GM18511 (cell line): ENCODE measurements around the gene SNAI3.

Experiments used
- ATAC-seq: cut with Tn5 transposase; IDR thresholded peaks from one replicate; pipeline ENCODE4 v1.9.1; 2021; ENCODE audit warnings: mild to moderate bottlenecking, moderate library complexity; ENCODE audit not compliant: unreplicated experiment

Gene SNAI3

DNA sequence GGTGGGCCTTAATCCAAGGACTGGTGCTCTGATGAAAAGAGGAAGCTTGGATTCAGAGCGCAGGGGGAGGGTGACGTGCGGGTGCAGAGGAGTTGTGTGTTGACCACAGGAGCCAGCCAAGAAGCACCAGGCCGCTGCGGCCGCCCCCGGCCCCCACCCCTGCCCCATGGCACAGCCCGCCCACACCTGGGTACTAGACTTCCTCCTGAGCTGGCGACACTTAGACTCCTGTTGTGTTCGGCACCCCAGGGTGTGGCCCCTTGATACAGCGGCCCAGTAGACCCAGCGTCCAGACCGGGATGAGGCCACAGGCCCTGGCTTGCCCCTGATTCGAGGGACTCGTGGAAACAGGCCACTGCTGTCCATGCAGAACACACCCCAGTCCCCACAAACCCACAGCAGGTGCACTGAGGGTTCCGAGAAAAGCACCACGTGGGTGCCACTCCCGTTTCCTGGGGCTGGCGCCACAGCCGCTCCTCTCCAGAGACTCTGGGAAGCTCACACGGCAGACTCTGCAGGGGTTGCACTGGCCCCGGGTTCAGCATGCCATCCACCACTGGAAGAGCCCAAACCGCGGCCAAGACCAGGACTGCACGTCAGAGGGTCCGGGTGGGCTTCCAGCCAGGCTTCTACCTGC is 5.7 kb upstream of the SNAI3 start:
- ATAC-seq = no peak

DNA sequence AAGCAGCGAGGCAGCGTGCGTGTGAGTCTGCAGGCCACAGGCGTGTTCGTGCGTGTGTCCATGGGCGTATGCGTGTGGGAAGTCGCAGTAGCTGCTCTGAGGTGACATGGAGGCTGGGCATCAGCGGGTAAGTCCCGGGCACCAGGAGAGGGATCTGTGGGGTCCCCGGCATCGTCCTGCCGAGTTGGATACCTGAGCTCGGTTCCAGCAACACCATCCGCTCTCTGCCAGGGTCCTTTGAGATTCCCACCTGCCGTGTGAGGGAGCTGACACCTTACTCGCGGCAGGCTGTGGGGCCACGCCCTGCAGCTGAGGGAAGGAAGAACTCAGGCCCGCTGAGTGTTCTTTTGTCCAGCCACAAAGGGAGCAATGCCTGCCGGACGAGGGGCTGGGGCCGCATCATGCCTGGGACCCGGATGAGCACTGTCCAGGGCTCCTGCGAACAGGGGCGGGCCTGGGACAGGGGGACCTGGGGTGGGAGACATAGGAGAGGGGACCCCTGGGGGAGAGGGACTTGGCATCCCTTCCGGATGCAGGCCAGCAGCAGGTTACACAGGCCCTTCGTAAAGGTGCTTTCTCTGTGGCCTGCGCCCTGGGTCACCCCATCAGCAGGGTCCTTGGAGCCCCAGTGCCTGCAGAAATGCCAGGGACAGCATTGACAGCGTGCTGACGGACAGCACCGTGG is 5.0 kb upstream of the SNAI3 start:
- no peak for ATAC-seq

DNA sequence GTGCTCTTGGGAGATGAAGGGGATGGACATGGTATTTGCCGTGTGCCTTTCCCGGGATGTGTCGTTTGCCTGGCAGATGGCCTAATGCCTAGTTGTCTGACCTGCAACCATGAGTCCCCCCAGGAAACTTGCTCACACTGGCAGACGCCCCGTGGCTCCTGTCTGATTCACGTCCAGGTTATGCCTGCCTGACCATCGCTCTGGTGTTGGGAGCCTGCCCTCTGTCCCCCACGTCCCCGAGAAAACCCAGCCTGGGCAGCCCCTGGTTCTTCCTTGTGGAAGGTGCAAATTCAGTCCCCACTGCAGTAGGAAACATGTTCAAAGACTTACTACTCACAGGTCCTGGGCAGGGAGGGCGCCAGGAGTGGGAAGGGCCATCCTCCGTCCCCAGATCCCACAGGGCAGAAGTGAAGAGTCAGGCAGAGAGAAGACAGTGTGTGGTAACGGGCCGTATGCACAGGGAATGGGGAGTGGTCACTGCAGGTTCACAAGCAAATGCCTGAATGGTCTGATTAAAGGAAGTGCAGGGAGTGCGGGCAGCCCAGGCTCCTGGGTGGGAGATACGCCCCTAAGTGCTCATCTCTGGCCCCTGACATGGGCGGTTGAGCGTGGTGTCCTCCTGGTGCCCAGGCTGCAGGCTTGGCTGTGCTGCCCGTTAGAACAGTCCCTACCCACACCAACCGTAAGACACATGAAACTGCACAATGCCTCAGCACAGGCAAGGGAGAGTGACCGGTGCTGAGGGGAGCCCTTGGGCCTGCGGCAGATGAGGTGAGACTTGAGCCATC is 4.2 kb upstream of the SNAI3 start:
- ATAC-seq = no peak

DNA sequence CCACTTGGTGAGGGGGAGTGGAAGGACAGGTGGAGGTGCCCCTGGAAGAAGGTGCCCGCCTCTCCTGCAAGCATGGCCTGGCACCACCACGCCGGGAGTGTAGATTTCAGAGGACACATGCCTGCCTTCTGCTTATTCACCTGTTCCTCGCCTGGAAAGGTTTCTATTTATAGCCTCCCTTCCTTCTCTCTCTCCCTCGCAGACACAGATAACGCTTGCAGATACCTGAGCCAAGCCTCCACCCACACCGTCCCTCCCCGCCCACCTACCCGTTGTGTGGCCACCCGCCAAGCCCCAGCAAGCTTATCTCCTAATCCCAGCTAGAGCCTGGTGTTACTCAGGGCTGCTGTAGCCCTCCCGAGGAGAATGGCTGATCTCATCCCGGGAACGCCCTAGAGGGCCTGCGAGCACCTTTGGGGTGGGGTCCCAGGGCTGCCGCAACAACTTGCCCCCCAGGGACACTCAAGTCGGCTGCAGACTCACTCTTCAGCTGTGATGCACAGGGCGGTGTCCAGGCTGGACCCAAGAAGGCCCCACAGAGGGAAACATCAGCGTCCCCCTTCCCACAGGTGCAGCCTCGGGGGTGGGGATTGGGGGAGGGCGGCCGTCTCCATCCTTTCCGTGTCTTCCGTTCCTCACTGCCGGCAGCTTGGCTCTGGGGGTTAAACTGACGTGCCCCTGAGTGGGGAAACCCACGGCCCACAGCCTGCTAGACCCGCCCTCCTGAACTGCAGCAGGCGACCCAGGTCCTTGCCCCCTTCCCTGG is 1.9 kb upstream of the SNAI3 start:
- ATAC-seq = no peak

DNA sequence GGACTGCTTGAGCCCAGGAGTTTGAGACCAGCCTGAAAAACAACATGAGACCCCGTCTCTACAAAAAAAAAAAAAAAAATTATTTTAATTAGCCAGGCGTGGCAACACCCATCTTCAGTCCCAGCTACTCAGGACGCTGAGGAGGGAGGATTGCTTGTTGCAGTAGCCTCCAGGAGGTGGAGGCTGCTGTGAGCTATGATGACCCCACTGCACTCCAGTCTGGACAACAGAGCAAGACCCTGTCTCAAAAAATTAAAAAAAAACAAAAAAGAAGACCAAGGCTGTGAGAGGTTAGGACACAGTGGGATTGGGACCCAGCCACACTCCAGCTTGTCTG is 1.3 kb upstream of the SNAI3 start:
- ATAC-seq = no peak

DNA sequence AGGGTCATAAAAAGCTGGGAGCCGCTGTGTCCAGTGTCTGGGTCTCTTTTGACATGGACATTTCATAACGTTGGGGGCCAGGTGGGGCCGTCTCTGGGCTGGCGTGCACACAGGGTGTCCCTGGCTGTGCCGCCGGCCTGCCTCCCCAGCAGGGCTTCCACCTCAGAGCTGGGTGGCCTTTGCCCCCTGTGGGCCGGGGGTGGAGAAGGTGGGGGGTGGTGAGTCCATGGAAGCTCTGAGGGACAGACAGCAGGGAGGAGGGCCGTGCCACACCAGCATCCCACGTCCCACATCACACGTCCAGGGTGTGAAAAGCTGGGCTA is 908 bp upstream of the SNAI3 start:
- no peak for ATAC-seq

DNA sequence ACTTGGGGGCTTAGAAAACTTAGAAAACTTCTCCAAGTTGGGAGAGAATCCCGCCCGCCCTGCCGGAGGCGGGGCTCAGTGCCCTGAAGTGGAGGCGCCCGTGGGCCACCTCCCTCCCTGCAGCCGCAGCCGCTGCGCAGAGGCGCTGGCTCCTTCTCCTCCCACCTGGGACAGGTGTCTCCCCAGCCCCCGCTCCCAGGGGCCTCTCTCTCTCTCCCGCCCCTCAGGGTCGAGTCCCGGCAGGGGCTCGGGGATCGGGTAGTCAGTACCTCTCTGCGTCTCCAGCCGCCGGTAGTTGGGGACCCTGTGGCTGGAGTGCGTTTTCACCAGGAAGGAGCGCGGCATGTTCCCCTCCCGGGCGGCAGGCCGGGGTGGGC is 257 bp downstream of the SNAI3 start:
- ATAC-seq = peak; percentile 18

DNA sequence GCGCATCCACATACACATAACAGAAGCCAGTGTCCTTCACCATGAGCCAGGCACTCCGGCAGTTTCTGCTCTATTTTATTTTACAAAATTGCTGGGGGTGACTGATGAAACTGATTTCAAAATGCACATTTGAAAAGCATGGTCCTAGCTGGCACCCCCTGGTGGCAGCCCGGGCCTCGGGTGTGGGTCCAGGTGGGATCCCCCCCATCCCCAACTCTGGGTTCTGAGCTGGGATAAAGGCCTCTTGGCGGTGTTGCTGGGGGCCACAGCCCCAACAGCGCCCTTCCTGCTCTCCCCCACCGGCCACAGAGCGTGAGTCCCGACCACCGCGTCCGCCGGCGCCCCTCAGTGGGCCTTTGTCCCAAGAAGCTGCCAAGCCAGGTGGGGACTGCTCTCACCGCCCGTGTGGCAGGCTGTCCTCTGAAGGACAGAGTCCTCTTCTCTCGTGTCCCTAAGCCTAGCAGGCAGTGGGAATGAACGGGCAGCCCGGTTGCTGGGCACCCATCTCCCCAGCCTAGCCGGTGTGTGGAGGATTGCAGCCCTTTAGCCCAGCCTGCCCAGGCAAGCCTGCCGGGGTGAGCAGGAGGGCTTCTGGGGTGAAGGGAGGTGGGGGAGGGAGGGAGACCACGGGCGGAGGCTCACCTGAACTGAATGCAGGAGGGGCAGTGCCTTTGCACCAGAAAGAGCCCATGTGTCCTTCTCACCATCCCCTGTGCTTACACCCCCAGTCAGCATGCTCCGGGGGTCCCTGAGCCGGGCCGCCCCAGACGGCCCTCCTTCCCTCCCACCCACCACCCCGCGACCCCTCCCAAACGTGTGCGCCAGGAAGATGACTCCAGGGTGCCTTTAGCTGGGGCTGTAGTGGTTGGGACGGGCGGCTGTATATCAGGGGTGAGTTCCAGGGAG is 898 bp downstream of the SNAI3 start:
- ATAC-seq = no peak

DNA sequence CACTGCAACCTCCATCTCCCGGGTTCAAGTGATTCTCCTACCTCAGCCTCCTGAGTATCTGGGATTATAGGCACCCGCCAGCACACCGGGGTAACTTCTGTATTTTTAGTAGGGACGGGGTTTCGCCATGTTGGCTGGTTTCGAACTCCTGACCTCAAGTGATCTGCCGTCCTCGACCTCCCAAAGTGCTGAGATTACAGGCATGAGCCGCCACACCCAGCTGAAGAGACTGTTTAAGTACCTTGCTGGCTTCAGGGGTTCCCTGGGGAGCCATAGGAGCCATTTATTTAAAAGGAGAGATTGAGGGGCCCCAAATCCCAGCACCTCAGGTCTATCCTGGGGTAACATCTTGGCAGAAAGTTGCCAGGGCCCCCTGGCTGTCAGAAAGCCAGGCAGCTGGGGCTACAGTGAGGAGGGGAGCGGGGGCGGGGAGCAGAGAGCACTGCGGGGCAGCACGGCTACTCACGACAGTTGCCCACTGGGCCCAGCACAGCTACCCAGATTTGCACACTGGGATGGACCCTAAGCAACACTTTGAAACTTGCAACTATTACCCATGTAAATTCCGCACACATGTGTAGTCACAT is 1.6 kb downstream of the SNAI3 start:
- ATAC-seq = no peak

DNA sequence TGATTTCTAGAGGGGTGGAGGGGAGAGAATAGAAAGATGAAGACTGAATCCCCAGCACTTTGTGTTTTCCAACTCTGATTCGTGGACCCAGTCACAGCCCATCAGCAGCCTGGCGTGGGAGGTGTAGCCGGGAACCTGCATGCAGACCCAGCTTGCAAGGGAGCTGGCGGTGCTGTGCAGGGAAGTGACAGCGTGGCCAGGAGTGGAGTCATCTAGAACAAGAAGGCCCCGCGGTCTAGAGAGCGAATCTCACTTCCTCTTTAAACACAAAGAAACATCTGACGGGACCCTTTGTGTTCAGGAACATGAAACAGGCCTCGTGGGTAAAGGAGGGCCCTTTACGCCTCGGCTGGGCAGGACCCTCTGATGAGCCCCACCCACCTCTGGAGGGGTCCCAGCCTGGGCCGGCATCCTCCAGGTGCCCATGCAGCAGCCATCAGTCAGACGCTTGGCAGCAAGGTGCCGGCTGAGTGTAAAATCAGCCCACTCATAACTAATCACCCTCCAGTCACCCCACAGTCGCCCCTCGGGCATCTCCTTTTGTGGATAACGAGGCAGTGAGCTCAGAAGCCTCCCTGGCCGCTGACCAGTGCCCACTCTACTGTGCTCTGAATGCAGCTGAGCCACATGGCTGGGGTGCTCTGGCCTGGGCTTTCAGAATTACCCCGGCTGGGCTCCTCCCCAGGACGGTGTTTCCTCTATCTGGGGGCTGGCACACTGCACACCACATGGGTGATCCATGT is 4.4 kb downstream of the SNAI3 start:
- ATAC-seq = peak; percentile 80

DNA sequence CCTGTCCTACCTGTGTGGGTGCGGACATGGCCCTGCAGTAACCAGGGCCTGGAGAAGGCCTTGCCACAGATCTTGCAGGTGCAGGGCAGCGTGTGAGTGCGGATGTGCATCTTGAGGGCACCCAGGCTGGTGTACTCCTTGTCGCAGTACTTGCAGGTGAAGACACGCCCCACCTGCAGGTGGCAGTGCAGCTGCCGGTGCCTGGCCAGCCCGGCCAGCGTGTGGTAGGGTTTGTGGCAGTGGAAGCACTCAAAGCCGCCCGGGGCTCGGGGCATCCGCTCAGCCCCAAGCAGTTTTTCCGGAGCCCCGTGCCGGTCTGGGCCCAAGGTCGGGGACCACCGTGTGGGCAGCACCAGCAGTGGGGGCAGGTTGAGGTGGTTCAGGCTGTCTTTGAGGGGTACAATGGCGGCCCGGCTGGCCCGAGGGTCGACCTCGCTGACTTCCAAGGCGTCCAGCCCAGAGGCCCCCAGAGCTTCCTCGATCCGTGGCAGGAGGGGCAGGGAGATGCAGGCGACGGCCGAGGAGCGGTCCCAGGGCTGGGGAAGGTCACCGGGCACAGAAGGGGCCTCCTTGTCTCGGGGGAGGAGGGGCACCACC is 5.1 kb downstream of the SNAI3 start:
- ATAC-seq = peak; percentile 42

DNA sequence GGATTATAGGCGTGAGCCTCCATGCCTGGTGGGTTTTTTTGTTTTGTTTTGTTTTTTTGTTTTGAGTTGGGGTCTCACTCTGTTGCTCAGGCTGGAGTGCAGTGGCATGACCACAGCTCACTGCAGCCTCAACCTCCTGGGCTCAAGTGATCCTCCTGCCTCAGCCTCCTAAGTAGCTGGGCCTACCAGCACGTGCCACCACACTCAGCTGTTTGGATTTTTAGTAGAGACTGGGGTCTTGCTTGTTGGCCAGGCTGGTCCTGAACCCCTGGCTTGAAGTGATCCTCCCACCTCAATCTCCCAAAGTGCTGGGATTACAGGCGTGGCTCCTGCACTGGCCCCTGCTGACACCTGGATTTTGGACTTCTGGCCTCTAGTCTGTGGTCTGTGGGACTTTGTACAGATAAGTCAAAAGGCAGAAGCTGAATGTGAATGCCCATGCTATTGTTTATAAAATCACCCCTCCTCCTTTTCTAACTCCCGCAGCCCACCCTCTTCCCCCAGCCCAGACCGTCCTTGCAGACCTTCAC is 5.7 kb downstream of the SNAI3 start:
- no peak for ATAC-seq

DNA sequence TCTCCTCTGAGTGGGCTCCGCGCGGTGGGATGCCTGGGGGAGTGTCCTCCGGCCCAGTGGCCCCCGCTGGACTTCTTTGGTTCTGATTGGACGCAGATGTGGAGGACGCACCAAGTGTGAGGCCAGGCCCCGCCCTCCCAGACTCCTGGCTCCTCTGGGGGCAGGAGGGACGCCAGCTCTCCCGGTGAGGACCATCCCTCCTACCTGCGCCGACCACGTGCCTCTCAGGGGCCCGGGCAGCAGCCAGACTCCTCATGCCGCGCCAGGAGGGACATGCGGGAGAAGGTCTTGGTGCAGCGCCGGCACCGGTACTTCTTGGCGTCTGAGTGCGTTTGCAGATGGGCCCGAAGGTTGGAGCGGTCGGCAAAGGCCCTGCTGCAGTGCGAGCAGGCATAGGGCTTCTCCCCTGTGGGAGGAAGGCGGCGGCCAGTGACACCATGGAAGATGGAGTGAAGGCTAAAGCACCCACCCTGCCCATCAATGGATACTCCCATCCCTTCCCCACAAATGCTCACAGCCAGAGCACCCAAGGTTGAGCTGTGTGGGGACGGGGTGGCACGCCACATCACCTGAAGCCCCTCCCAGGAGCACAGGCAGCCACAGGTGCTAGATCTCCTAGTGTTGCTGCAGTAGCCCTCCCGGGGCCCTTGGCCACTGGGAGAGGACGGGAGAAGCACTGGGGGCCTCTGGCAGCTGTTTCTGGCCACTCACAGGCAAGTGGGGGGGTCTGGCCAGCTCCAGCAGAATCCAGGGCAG is 7.9 kb downstream of the SNAI3 start:
- ATAC-seq = no peak

DNA sequence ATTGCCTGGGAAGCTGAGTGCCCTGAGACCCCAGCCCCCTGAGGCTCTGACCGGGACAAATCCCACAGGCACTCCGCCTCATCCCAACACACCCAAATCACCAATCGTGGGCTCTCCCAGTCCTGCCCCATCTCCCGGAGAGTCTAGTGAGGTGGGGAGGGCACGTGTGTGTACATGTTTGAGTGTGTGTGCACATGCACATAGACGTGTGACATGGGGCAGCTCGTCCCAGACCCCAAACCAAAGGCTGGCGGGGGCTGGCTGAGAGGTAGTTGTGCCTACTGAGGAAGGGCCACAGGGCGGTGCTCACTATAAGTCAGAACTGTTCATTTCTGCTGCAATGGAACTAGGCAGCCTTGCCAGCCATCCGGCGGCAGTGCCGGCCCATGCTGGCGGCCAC is 8.6 kb downstream of the SNAI3 start:
- no peak for ATAC-seq

DNA sequence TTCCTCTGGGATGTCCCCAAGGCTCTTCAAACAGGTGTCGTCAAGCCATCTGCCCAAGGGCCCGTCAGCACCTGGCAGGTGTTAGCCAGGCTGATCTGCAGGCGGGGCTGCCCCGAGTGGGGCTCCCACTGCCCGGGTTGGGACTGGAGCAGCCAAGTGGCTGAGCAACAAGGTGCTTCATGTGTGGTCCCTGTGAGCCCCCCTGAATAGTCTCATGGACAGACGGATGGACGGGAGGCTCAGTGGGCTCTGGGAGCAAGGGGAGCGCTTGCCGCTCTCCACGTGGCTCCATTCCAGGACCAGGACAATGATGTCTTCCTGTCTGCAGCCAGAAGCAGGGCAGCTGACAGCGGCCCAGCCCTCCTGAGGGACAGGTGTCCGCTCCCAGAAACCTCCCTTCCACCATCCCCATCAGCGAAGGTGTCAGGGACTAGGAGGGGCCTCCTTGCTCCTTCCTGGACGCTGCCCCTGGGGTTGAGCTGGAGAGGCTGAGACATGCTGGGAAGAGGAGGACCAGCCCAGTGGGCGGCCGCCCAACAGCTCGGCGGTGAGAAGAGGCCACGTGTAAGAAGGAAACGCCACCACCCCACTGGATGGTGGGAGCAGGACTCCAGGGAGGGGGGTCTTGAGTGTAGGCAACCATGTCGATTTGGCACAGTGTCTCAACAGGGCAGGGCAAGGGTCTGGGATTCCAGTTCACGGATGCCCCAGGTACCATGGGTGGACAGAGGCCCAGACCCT is 9.6 kb downstream of the SNAI3 start:
- ATAC-seq = no peak

DNA sequence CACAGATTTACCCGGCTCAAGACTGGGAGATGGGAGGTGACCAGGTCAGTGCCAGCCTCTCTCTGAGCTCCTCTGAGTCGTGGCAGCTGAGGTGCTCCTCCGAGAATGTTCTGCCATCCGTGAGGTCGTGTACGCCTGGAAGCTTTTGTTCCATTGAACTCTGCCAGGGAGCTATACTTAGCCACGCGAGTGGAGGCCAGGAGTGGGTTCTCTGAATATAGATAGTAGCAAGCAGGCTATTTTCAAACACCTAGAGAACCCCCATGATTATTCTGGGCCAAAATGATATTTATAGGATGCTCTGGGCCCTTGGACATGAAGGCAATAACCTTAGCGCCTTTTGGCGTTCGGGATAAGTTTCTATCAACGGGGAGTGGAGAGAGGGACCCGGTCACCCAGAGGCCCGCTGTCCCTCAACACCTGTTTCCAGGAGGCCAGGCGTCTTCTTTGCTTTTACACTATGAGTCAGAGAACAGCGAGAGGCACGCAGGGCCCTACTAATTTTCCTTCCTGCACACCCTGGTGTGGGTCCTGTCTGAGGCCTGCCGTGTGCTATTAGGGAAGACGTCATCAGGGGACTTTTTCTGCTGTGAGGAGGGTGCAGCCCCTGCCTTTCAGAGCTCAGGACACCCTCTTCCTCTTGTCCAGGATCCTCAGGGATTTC is 12.5 kb downstream of the SNAI3 start:
- ATAC-seq = no peak

DNA sequence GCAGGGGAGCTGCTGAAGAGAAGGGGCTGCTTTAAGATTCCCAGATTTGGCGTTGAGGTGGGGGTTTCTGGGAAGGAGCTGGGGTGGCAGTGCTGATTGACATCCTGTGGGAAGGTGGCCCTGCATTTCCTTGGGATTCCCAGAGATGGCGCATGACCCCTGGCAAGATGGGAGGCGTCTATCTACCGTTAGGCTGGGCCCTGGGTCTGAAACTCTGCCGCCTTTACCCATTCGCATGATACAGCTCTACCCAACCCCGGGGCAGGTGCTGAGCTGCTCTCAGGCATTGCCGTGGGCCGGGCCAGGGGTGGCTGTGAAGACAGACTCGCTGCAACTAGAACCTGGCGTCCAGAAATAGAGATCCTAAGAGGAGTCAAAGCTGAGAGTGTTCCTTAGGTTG is 13.5 kb downstream of the SNAI3 start:
- ATAC-seq = no peak
